H1 (cell line): ENCODE data around the gene DISC1.

Experiments
- CBX5 ChIP-seq: fragments of 300-800, 300-1000 bp; sonication (generic); IDR thresholded peaks from 2 replicates; pipeline ENCODE4 v1.7.1; 2016; ENCODE audit warnings: antibody characterized with exemption, low read length, low read depth
- CHD2 ChIP-seq: IDR thresholded peaks from 2 replicates; pipeline ENCODE4 v1.6.1; 2012; ENCODE audit warnings: low read length, improper control_type of control experiment
- CTCF ChIP-seq, 3 experiments: IDR thresholded peaks; 1 replicate in 2 of 3; 2 replicates in 1 of 3; pipeline versions ENCODE4 v1.5.1 to v1.6.1; 2011; ENCODE audit warnings: low read length in 3 of 3, mild to moderate bottlenecking in 3 of 3, inconsistent platforms in 2 of 3, low read depth in 1 of 3, moderate library complexity in 1 of 3; ENCODE audit not compliant: insufficient read depth in 1 of 3; ENCODE audit errors: control extremely low read depth in 1 of 3
- EP300 ChIP-seq, 2 experiments: IDR thresholded peaks; 1 replicate in 1 of 2; 2 replicates in 1 of 2; pipeline ENCODE4 v1.6.1; 2011 to 2012; ENCODE audit warnings: low read depth in 2 of 2, low read length in 2 of 2, mild to moderate bottlenecking in 2 of 2, borderline replicate concordance in 1 of 2, inconsistent platforms in 1 of 2, moderate library complexity in 1 of 2
- EZH2 ChIP-seq: fragments of 200-600 bp; sonication (generic); IDR thresholded peaks from 2 replicates; pipeline ENCODE4 v1.7.1; 2012; ENCODE audit warnings: low read depth, mild to moderate bottlenecking, moderate library complexity, low read length, inconsistent platforms; ENCODE audit not compliant: severe bottlenecking
- HDAC2 ChIP-seq, 2 experiments: fragments of 300-600 bp in 1 of 2; sonication (generic) in 1 of 2; IDR thresholded peaks; 2 replicates each; pipeline ENCODE4 v1.6.1; 2011 to 2012; ENCODE audit warnings: low read depth in 2 of 2, low read length in 2 of 2, mild to moderate bottlenecking in 2 of 2, moderate library complexity in 2 of 2, borderline replicate concordance in 1 of 2, inconsistent platforms in 1 of 2
- MAX ChIP-seq: IDR thresholded peaks from 2 replicates; pipeline ENCODE4 v1.6.1; 2012; ENCODE audit warnings: inconsistent platforms
- POLR2A ChIP-seq, 2 experiments: IDR thresholded peaks; 1 replicate in 1 of 2; 2 replicates in 1 of 2; pipeline ENCODE4 v1.6.1; 2011; ENCODE audit warnings: low read depth in 2 of 2, low read length in 2 of 2, mild to moderate bottlenecking in 2 of 2; ENCODE audit errors: control extremely low read depth in 1 of 2
- POLR2AphosphoS5 ChIP-seq: IDR thresholded peaks from 2 replicates; pipeline ENCODE4 v1.6.1; 2011; ENCODE audit warnings: low read depth, low read length
- RAD21 ChIP-seq, 2 experiments: IDR thresholded peaks in 1 of 2; conservative IDR thresholded peaks in 1 of 2; 2 replicates each; pipeline ENCODE4 v1.6.1; 2011; ENCODE audit warnings: low read depth in 2 of 2, low read length in 2 of 2, improper control_type of control experiment in 1 of 2, inconsistent platforms in 1 of 2, mild to moderate bottlenecking in 1 of 2, moderate library complexity in 1 of 2
- SP1 ChIP-seq: IDR thresholded peaks from 2 replicates; pipeline ENCODE4 v1.6.1; 2011; ENCODE audit warnings: low read depth, low read length

DNA sequence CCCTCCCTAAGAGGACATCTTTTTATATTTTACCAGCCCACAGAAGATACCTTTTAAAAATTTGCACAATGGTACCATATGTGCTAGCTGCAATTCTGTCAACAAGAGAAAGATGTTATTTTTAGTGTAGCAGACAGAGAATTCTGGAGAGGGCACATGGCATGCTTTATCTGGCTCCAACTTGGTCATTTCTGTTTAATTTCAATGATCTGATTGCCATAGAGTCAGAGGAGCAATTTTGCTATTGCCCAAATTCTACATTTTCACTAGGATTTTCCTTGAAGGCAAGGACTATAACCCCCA, 17.3 kb downstream of the DISC1 start:
- no peak for TF ChIP-seq HDAC2 (IDR thresholded peaks at IDR 0.05; ENCODE audit: borderline replicate concordance in 1 of 2, low read depth in 2 of 2, low read length in 2 of 2)
- TF ChIP-seq POLR2AphosphoS5, result no peak
- TF ChIP-seq CTCF (IDR thresholded peaks at IDR 0.05; ENCODE audit: control extremely low read depth in 1 of 3, insufficient read depth in 1 of 3, low read depth in 1 of 3, low read length in 3 of 3), result no peak
- TF ChIP-seq MAX, result no peak
- no peak for TF ChIP-seq RAD21 (IDR thresholded peaks at IDR 0.05 in 1 of 2, conservative IDR thresholded peaks at IDR 0.05 in 1 of 2; ENCODE audit: low read depth in 2 of 2, low read length in 2 of 2)
- TF ChIP-seq POLR2A (IDR thresholded peaks at IDR 0.05; ENCODE audit: control extremely low read depth in 1 of 2, low read depth in 2 of 2, low read length in 2 of 2), result no peak
- no peak for TF ChIP-seq CBX5
- TF ChIP-seq EP300 (IDR thresholded peaks at IDR 0.05; ENCODE audit: borderline replicate concordance in 1 of 2, low read depth in 2 of 2, low read length in 2 of 2), result no peak
- TF ChIP-seq SP1, result no peak
- no peak for TF ChIP-seq CHD2
- no peak for TF ChIP-seq EZH2
